Activated CD8-positive, alpha-beta memory T cell treated with anti-CD3 and anti-CD28 coated beads, Interleukin-2, amount 50 U/mL, for 4 hours (primary cell): ENCODE measurements around the gene LRWD1.
"Not testable (repeated sequence)": the region's sequence is repeated elsewhere in the genome, so short reads cannot be mapped to it uniquely, and the experiment has no call there.

Experiments used
- DNase-seq: peaks from one replicate; pipeline ENCODE4 v3.0.0-alpha.2; 2020

LRWD1 gene

DNA sequence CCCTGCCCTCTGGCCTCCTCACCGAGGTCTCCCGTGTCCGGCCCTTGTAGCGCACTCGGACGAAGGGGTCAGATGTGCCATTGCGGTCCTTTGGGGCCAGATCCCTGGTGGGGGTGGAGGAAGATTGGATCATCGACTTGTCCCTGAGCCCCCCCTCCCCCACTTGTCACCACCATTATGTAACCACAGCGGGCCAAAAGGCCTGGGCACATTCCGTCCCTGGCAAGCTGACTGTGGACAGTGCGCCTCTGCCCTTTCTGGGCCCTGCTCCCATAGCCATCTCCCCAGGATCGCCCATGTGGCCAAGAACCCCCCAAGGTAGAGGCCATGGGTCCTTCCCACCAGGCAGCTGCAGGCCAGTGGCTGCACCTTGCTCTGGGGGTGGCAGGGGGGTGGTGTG, 38.4 kb downstream of the LRWD1 start:
- not testable (repeated sequence) for DNase-seq

DNA sequence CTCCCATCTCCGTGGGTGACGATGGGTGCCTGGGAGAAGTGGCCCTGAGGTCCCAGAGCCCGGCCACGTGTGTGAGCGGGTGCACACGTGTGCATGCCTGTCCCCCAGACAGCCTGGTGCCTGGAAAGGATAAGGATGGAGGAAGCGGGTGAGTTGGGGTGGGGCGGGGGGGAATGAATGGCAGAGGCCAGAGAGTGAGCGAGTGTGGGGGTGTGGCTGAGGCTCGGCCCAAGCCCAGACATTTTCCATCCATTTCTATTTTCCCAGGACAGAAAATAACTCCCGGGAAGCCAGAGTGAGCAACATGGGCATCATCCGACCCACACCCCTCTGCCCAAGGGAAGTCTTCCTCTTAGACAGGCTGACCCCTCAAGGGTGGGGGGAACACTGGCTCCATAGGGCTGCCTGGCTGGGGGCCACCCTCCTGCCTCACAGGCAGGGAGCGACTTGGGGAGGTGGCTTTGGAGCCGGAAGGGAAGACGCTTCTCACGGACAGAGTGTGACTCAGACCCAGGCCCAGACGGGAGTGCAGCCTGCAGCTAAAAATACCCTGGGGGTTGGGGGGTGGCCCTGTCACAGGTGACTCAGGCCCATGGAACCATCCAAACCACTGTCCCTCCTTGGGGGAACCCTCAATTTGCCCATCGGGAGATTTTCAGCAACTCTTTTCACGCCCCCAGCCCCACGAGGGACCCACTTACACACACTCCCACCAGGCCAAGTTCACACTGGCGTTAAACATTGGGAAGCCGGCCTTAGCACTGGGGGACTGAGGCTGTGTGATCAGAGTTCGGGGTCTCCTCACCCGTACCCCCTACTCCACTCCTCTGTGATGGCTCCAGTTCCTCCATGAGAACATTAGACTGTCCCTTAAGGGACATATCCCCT, 40.8 kb downstream of the LRWD1 start:
- DNase-seq = not testable (repeated sequence)

DNA sequence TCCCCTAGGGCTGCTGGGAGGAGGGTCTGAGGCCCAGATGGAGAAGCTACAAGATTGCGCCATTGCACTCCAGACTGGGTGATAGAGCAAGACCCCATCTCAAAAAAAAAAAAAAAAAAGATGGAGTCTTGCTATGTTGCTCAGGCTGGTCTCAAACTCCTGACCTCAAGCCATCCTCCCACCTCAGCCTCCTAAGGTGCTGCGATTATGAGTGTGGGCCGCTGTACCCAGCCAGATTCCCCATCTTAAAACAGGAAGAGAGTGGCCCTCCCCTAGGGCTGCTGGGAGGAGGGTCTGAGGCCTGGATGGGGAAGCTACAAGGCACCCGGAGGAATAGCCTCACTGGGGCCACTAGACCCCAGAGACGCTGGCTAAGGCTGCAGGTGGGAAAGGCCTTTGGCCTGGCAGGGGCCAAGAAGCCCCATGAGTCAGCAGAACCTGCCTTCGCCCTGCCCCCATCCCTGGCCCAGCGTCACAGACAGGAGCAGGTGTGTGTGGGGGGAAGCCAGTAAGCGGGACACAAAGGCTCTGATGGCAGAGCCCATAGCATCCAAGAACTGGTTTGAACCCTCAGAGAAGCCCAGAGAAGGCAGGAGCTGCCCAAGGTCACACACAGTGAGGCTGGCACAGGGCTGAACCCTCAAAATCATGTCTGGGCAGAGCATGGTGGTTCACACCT, 42.8 kb downstream of the LRWD1 start:
- DNase-seq = not testable (repeated sequence)

DNA sequence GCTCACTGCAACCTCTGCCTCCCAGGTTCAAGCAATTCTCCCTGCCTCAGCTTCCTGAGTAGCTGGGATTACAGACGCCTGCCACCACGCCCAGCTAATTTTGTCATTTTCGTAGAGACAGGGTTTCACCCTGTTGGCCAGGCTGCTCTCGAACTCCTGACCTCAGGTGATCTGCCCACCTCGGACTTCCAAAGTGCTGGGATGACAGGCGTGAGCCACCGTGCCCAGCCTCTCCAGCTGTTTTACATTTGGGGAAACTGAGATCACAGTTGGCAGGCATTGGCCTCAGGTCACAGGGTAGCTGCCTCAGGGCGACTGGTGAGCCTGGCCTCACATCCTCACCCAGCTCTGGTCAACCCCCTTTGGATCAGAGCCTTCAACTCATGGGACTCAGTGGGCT, 45.8 kb downstream of the LRWD1 start:
- DNase-seq = not testable (repeated sequence)

DNA sequence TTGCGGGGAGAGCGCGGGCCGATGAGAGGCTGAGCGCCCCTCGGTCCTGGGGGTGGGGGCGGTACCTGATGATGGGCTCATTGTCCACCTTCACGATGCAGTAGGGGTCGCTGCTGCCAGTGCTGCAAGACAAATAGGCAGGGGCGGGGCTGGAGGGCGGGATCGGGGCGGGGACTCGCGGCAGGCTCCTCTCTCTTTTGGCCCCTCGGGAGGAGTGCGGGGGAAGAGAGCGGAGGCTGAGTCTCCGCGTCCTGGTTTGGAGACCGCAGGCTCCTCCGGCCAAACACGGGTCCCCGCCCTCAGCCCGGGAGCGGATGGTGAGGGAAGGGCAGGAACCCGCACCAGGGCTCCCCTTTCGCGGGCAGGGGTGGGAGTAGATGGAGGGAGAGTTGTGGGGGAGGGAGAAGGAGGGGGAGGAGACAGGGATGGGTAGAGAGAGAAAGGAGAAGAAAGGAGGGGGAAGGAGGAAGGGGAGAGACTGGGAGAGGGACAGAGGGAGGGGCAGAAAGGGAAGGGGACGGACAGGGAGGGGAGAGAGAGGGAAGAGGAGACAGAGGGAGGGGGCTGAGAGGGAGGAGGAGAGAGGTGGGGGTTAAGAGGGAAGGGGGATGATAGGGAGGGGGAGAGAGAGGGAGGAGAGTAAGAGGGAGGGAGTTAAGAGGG, 47.2 kb downstream of the LRWD1 start:
- not testable (repeated sequence) for DNase-seq

DNA sequence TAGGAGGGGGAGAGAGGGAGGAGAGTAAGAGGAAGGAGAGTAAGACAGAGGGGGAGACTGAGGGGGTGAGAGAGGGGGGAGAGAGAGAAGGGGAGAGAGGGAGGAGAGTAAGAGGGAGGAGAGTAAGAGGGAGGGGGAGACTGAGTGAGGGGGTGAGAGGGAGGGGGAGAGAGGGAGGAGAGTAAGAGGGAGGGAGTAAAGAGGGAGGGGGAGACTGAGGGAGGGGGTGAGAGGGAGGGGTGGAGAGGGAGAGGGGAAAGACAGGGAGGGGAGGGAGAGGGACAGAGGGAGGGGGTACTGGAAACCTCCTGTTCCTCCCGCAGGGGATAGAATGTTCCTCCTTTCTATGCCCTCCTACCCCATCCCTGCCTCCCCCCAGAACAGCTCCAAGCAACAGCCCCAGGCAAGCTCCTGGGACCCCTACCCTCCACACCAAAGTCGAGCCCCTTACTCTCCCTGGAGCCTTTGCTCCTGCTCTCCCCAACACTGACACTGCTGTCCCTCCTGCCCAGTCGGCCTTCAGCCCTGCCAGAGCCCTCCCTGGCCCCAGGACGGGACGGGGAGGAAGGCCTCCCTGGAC, 47.9 kb downstream of the LRWD1 start:
- DNase-seq = not testable (repeated sequence)

DNA sequence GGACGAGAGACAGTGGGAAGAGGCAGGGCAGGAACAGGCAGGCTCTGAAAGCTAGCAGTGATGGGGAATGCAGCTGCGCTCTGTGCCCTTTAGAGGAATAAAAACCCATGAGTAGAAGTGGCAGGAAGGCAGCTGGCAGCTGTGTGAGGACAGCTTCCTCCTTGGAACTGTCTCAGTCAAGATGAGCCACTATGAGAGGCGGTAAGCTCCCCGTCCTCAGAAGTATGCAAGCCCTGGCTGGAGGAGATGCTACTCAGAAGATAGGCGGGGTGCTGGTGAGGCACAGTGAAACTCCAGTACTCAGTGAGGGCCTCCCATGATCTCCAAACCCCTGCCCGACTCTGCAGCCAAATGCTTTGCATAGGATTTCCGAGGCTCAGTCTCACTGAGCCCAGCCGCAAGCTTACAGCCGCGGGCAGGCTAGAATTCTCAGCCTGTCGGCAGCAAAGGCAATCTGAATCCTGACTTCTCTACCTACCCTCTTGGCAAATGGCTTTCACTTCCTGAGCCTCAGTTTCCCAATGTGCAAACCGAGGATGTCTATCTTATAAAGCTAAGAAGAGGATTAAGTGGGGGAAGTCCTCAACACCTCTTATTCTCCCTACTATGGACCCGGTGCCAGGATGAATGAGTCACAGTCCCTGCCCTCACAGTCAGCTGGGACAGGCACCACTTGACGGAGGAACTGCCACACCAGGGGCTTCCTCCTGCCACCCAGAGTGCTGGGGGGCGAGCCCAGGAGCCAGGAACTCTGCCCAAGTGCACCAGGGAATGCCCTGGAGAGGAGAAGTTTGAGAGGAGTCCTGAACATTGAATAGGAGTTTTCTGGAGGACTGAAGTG, 50.3 kb downstream of the LRWD1 start:
- DNase-seq = not testable (repeated sequence)

DNA sequence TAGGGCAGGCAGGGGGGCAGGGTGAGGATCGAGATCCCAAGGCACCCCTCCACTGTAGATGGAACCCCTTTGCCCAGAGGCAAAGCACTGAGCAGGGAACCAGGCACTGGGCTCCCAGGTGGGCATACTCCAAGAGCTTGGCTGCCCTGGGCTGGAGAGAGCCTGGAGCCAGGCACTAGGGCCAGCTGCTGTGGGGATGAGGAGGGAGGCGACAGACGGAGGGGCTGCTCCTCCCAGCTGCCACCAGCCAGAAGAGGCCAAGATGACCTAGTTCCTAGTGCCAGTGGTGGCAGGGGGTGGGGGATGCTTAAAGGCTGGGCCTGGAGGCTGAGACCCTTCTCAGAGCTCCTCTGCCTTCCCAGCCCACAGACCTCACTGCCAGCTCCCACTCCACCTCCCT, 51.1 kb downstream of the LRWD1 start:
- not testable (repeated sequence) for DNase-seq

DNA sequence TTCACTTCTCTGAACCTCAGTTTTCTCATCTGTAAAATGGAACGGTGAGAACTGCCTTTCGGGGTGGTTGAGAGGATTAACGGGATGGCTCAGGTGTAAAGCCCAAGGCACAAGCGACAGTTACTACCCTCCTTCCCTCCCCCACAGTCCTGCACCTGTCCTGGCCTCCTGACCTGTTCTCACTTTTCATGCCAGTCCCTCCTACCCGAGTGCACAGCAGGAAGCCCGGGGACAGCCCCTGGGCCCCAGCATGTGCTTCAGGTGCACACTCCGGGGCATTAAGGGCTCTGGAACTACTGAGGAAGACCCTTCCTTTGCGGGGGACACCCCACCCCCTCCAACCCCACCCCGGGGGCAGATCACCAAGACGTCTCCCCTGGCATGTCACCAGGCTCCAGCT, 52.2 kb downstream of the LRWD1 start:
- DNase-seq = not testable (repeated sequence)

DNA sequence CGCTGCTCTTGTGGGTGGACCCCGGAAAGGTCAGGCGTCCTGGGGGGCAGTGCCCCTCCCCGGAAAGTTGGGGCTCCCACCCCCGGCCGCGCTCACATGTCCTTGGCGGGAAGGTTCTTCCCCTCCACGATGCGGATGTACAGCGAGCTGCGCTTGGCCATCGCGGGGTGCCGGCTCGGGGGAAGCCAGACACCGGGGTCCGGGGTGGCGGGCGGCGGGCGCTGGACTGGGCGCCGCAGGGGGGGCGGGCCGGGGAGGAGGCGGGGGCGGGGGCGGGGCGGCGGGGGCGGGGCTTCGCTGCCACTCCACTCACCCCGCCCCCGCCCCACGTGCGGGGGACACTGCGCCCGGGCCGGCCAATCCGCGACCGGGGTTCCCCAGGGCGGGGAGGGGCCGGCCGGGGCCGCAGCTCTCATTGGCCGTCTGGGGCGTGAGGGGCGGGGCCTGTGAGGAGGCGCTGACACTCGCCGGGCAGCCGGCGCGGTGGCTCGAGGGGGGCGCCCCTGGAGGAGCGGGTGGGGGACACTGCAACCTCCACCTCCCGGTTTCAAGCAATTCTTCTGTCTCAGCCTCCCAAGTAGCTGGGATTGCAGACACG, 52.9 kb downstream of the LRWD1 start, which contains the start of gene RASA4B:
RASA4B (minus strand) TSS at position 228 of the 598 bp plus-strand sequence; CDS start at position 161, 67 bp downstream.
- DNase-seq = not testable (repeated sequence)

DNA sequence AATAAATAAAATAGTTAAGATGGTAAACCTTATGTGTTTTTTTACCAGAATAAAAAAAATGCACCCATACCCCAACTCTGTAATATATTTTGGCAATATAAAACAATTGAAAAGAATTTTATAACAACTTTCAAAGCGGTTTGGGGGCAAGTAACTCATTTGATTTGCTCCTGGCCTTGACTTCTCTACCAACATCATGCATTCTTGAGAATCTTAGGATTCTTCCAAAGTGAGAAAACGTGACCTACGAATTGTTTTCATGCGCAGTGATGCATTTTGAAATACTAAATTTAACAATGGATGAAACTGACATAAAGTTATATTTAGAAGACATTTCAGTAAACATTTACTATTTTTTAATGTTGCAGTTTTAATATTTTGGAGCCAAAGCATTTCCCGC, 56.0 kb downstream of the LRWD1 start:
- not testable (repeated sequence) for DNase-seq
